A549 (cell line): ENCODE data around the gene TIAM2. TPM values are rescaled to one million over a fixed set of nuclear protein-coding genes. Genes with fewer than 3 reads are reported as not detected.

Source experiments
- ATAC-seq, 2 experiments: fragments of 200-7000 bp in 1 of 2; fragments of >200 bp in 1 of 2; cut with Nextera tagmentation in 1 of 2; cut with Tn5 transposase in 1 of 2; 3 replicates each; pipeline versions ENCODE4 v1.8.0 to v1.9.1; 2018 to 2020; ENCODE audit warnings: mild to moderate bottlenecking in 1 of 2, moderate library complexity in 1 of 2
- CTCF ChIA-PET: fragments of 300-600 bp; sonication (Branson Sonifier 250); formaldehyde crosslinking; extraction: SDS; loops from one replicate; lab custom pipeline; 2021; ENCODE audit warnings: antibody characterized with exemption, inconsistent platforms; lab: Yijun Ruan, JAX
- POLR2A ChIA-PET: fragments of 350-600 bp; formaldehyde crosslinking; extraction: SDS; loops from one replicate; lab custom pipeline; 2021; ENCODE audit warnings: antibody characterized with exemption, inconsistent platforms; lab: Yijun Ruan, JAX
- DNase-seq, 2 experiments: peaks; one replicate each; pipeline versions ENCODE4 v3.0.0 to v3.0.0-alpha.2; 2011 to 2016; ENCODE audit warnings: low read depth in 1 of 2, low spot score in 1 of 2
- FAIRE-seq: peaks from 2 replicates; lab custom pipeline; 2011; peaks lifted over from hg19 to GRCh38; lab: Jason Lieb, UNC
- H3K27ac ChIP-seq, 2 experiments: fragments of >200 bp; sonication (Bioruptor Twin); formaldehyde crosslinking; 3 replicates each; pipeline ENCODE4 v1.5.1; 2016 to 2017
- H3K4me1 ChIP-seq: fragments of >200 bp; sonication (Bioruptor Twin); formaldehyde crosslinking; 3 replicates; pipeline ENCODE4 v1.6.1; 2016
- H3K4me2 ChIP-seq: fragments of >200 bp; sonication (Bioruptor Twin); formaldehyde crosslinking; 3 replicates; pipeline ENCODE4 v1.6.1; 2016
- H3K4me3 ChIP-seq: fragments of >200 bp; sonication (Bioruptor Twin); formaldehyde crosslinking; 3 replicates; pipeline ENCODE4 v1.5.1; 2016
- H3K9me3 ChIP-seq: fragments of >200 bp; sonication (Bioruptor Twin); formaldehyde crosslinking; 3 replicates; pipeline ENCODE4 v1.6.1; 2016
- ATOH8 ChIP-seq: fragments of 250-450 bp; sonication (Bioruptor Pico); IDR thresholded peaks from 2 replicates; pipeline ENCODE4 v1.5.0; 2020; ENCODE audit warnings: low read depth, mild to moderate bottlenecking, moderate library complexity
- CBX2 ChIP-seq: fragments of 200-600 bp; sonication (generic); IDR thresholded peaks from 2 replicates; pipeline ENCODE4 v1.6.1; 2016; ENCODE audit warnings: low read depth, mild to moderate bottlenecking, borderline replicate concordance
- EHF ChIP-seq: fragments of 250-450 bp; sonication (Bioruptor Pico); IDR thresholded peaks from 2 replicates; pipeline ENCODE4 v1.5.0; 2020; ENCODE audit warnings: mild to moderate bottlenecking
- EHMT2 ChIP-seq: fragments of 200-600 bp; sonication (generic); IDR thresholded peaks from 2 replicates; pipeline ENCODE4 v1.6.1; 2016; ENCODE audit warnings: antibody characterized with exemption, low read depth, mild to moderate bottlenecking, moderate library complexity
- EP300 ChIP-seq, 2 experiments: fragments of >200 bp; sonication (Bioruptor Twin); formaldehyde crosslinking; IDR thresholded peaks; 2 replicates in 1 of 2; 3 replicates in 1 of 2; pipeline ENCODE4 v1.6.1; 2016 to 2017
- FOSB ChIP-seq: fragments of 250-450 bp; sonication (Bioruptor Pico); IDR thresholded peaks from 2 replicates; pipeline ENCODE4 v1.5.0; 2020; ENCODE audit warnings: mild to moderate bottlenecking, moderate library complexity
- HDAC2 ChIP-seq: fragments of 200-600 bp; sonication (generic); IDR thresholded peaks from 2 replicates; pipeline ENCODE4 v1.6.1; 2016
- HEYL ChIP-seq: fragments of 250-450 bp; sonication (Bioruptor Pico); IDR thresholded peaks from 2 replicates; pipeline ENCODE4 v1.8.0; 2021; ENCODE audit warnings: mild to moderate bottlenecking, moderate library complexity
- JUN ChIP-seq, 2 experiments: fragments of >200 bp; sonication (Bioruptor Twin); formaldehyde crosslinking; IDR thresholded peaks; 2 replicates in 1 of 2; 3 replicates in 1 of 2; pipeline ENCODE4 v1.6.1; 2016 to 2017
- JUNB ChIP-seq: fragments of >200 bp; sonication (Bioruptor Twin); formaldehyde crosslinking; IDR thresholded peaks from 2 replicates; pipeline ENCODE4 v1.6.1; 2016
- KDM5A ChIP-seq: fragments of 200-600 bp; sonication (generic); IDR thresholded peaks from 2 replicates; pipeline ENCODE4 v1.6.1; 2016; ENCODE audit warnings: antibody characterized with exemption, mild to moderate bottlenecking
- NFE2L2 ChIP-seq: fragments of 150-350 bp; conservative IDR thresholded peaks from 2 replicates; pipeline ENCODE4 v1.6.1; 2014; ENCODE audit warnings: low read length
- NPAS2 ChIP-seq: fragments of 250-450 bp; sonication (Bioruptor Pico); IDR thresholded peaks from 2 replicates; pipeline ENCODE4 v1.8.0; 2022; ENCODE audit warnings: mild to moderate bottlenecking, moderate library complexity, borderline replicate concordance
- PBX3 ChIP-seq: IDR thresholded peaks from 2 replicates; pipeline ENCODE4 v1.6.1; 2012
- PHF8 ChIP-seq: fragments of 200-600 bp; sonication (generic); IDR thresholded peaks from 2 replicates; pipeline ENCODE4 v1.6.1; 2016; ENCODE audit warnings: low read depth, mild to moderate bottlenecking, antibody characterized with exemption, moderate library complexity, borderline replicate concordance
- RARB ChIP-seq: fragments of 250-450 bp; sonication (Bioruptor Pico); IDR thresholded peaks from 2 replicates; pipeline ENCODE4 v1.8.0; 2021; ENCODE audit warnings: mild to moderate bottlenecking, moderate library complexity
- REST ChIP-seq: fragments of 200-600 bp; sonication (generic); IDR thresholded peaks from 2 replicates; pipeline ENCODE4 v1.6.1; 2016; ENCODE audit warnings: antibody characterized with exemption, mild to moderate bottlenecking, moderate library complexity
- SMC3 ChIP-seq: fragments of >200 bp; sonication (Bioruptor Twin); formaldehyde crosslinking; IDR thresholded peaks from 3 replicates; pipeline ENCODE4 v1.6.1; 2018; ENCODE audit warnings: inconsistent platforms
- ZC3H11A ChIP-seq: fragments of 450-650 bp; IDR thresholded peaks from 2 replicates; pipeline ENCODE4 v1.6.1; 2014; ENCODE audit warnings: antibody characterized with exemption, mild to moderate bottlenecking
- WGBS: methylation state at CpG from one replicate; pipeline ENCODE4 v1.1.6; 2017; ENCODE audit errors: missing lambda C conversion rate; 5-methylcytosine and 5-hydroxymethylcytosine counted together
- polyA plus RNA-seq, 4 experiments: library from polyadenylated mRNA; depleted of rRNA in 3 of 4; stranded (reverse); fragments of >200 nt; fragmentation: RNase III in 1 of 4; extraction: RNeasy Plus Mini Kit Qiagen cat#74134 plus additional on column Dnase treatment in 1 of 4; gene quantifications; 2 replicates in 3 of 4; 3 replicates in 1 of 4; pipeline ENCODE4 v1.2.3, GENCODE V29; 2011 to 2017

TIAM2 gene
- polyA plus RNA-seq, 2 of the 4 experiments (the other 2 are of a cell fraction): 2.5 to 3.1 TPM

- Histone ChIP-seq H3K4me1 (peaks cover 8% of the 10 kb centered on the region), H3K9me3 (no peaks in the 10 kb centered on the region), H3K4me2 (no peak overlapping the region), H3K27ac (no peak overlapping the region), H3K4me3 (no peak overlapping the region)
- DNase-seq (no peak), ATAC-seq (no peak), FAIRE-seq (no peak)
- CTCF ChIA-PET: interaction anchor here (0.6 to 0.8 kb wide), 2 partner anchors 21 to 29 kb away, joined by 3 read pairs; no protein-coding TSS in a partner anchor
- POLR2A ChIA-PET: no interaction called here
- TF ChIP-seq JUN (IDR thresholded peaks at IDR 0.05) (no peak), HDAC2 (no peak), REST (no peak), NPAS2 (CRISPR knock-in tag) (no peak), SMC3 (no peak), EP300 (IDR thresholded peaks at IDR 0.05) (no peak), HEYL (CRISPR knock-in tag) (no peak), ATOH8 (CRISPR knock-in tag) (no peak), RARB (no peak), CBX2 (no peak)
- 87% methylated on average over 12 of the region's 12 CpGs for WGBS
These were observed 38.2 kb upstream of the TIAM2 start for GRCh38 chr6:154956771-154957522.

- Histone ChIP-seq H3K4me3 (no peak overlapping the region), H3K4me2 (no peak overlapping the region), H3K4me1 (peaks cover 21% of the 10 kb centered on the region), H3K9me3 (no peaks in the 10 kb centered on the region)
- no peak for ATAC-seq
- no peak for FAIRE-seq
- POLR2A ChIA-PET: no interaction called here
- no peak for TF ChIP-seq EHF (CRISPR knock-in tag)
- TF ChIP-seq PBX3: no peak
- TF ChIP-seq, all 56 proteins: peak for 0
- CTCF ChIA-PET: no interaction called here
- DNase-seq: no peak
- H3K27ac ChIP-seq: no peak overlapping the region
- 57% methylated on average over 7 of the region's 7 CpGs for WGBS
These were observed 36.6 kb upstream of the TIAM2 start for GRCh38 chr6:154958469-154958868.

GRCh38 chr6:154960299-154960843 lies 34.7 kb upstream of the TIAM2 start:
- peaks cover 21% of the 10 kb centered on the region for H3K4me1 ChIP-seq
- POLR2A ChIA-PET: no interaction called here
- no peaks in the 10 kb centered on the region for H3K9me3 ChIP-seq
- no peak overlapping the region for H3K27ac ChIP-seq
- ATAC-seq (no peak), FAIRE-seq (no peak), DNase-seq (no peak)
- TF ChIP-seq PHF8: no peak
- no peak for TF ChIP-seq NFE2L2
- TF ChIP-seq KDM5A: no peak
- no peak for TF ChIP-seq HEYL (CRISPR knock-in tag)
- TF ChIP-seq FOSB: no peak
- no peak for TF ChIP-seq JUNB
- TF ChIP-seq EHMT2: no peak
- no peak for TF ChIP-seq ZC3H11A
- 86% methylated on average over 10 of the region's 11 CpGs for WGBS
- H3K4me3 ChIP-seq: no peak overlapping the region
- H3K4me2 ChIP-seq: no peak overlapping the region
- CTCF ChIA-PET: interaction anchor here (0.7 to 0.8 kb wide), 2 partner anchors 32 to 293 kb away, joined by 3 to 4 read pairs; no protein-coding TSS in a partner anchor
